CD4-positive, alpha-beta T cell treated with Interleukin-6 at 100 ng/mL for 8 hours (primary cell): ENCODE measurements around the gene PELI2.

ENCODE experiments used
- DNase-seq: peaks from one replicate; pipeline ENCODE4 v3.0.0-alpha.2; 2020; ENCODE audit warnings: mixed read lengths, low spot score

Gene PELI2

DNA sequence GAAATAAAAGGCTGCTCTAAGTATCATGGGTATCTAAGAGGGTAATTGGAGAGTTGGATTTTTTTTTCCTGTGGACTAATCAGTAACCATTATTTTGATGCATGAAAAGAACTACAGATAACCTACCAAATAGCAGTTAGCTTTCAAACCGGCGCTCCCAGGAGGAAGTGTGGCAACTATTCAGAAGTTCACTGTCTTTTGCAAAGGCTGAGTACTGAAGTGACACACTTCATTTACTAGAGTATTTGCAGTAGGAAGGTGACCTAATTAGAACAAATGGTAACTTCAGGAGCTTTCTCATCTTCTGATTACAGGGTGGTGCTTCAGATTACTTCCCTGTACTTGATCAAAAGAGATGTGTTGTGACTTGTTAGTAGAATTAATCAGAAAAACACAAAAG lies 87.7 kb downstream of the PELI2 start:
- no peak for DNase-seq

- no peak for DNase-seq
Measured at GRCh38 chr14:56206596-56206995, 88.4 kb downstream of the PELI2 start.

GRCh38 chr14:56207626-56208292 lies 89.5 kb downstream of the PELI2 start:
- no peak for DNase-seq

DNA sequence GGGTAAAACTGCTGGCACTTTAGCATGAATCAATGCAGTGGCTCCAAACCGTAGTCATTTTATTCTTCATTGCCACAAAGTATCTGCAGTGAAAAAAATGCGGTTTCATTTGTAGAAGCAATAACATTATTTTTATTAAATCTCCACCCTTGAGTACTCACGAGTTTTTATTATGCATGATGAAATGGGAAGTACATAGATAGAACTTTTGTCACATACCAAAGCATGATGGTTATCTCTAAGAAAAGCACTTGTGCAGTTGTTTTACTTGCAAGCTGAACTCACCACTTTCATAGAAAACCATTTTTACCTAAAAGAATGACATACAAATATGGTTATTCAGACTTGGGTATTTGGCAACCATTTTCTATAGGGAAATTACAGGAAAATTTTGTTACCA lies 90.3 kb downstream of the PELI2 start:
- DNase-seq: no peak

GRCh38 chr14:56210571-56210970 lies 92.4 kb downstream of the PELI2 start:
- DNase-seq: no peak

DNA sequence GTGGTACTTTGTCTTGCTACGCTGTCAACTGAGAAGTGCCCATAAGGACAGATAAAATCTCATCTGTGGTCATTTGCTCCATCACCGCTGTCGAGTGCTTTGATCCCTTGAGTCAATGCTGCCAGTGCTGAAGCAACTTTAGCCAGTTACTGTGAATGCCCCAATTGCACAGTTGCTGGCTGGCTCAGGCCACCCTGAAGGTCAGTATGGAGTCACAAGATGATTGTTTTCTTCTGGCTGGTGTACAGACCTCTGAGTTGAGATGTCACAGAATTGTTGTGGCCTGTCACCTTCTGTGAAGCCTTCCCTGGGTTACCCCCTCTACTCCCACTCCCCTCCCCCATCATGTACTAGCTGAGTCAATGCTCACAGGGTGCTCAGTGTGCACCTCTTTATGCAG lies 92.9 kb downstream of the PELI2 start:
- DNase-seq: no peak

DNA sequence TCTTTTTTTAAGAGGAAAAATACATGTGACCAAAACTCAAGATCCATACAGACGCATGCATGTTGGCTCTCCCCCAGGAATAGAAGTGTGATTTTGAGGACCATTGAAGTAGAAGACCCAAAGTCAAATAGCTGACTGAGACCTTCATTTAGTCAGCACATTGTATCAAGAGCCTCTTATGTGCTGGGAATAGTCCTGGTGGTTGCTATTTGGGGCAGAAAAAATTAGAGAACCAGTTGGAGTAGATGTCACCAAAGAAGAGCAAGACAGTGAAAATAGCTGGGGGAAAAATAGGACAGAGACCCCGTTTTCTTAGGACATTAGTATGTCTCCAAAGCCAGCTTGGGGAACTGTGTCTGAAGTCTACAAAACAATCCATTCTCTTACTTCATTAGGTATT lies 93.6 kb downstream of the PELI2 start:
- DNase-seq: no peak

- DNase-seq: no peak
Measured at GRCh38 chr14:56212521-56212920, 94.3 kb downstream of the PELI2 start.

DNA sequence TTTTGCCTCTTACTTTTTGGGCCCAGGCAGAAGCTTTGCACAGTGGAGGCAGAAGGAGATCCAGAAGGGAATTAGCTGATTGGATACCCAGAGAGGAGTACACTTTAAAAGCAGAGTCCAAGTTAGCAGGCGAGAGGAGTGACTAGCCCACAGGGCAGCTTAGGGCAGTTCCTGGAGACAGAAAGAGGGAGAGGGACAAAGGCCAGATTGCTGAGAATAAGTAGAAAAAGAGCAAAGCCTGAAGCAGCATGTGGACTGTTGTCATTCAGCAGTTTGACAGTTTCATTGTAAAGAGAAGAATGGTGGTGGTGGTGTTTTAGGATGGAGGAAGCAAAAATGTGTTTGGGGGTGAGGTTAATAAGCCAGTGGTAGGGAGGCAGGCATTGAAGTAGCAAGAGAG lies 95.1 kb downstream of the PELI2 start:
- no peak for DNase-seq

GRCh38 chr14:56215180-56215579 lies 97.0 kb downstream of the PELI2 start:
- no peak for DNase-seq

DNA sequence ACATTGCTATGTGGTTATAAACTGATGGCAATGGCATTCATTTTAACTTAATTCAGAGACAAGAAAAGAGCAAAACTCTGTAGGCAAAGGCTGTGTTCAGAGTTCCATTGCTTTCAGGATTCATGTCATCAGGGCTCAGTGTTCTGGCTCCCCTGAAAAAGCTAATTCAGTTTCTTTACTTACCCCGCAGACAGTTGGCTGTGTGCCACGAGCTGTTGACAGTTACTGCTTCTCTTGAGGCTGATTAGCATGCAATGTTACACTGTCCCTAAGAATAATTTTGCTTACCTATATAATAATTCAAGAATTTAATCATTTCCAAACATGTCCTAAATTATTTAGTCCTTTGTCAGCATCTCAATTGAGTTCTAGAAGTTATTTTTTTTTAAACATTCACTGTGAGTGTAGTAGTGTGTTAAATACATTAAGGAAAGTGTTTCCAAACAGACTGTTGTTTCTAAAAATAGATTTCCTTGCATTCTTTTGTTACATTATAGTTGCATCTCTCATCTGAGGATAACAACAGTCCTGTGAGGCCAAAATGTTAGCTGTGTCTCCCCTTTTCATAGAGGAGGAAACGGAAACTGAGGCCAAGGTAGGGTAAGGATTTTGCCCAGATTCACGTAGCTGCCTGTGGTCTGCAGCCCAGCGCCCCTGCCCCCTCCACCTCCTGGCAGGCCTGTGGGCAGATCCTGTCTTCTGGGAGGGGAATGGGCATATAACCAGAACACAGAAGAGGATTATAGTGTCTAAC lies 98.6 kb downstream of the PELI2 start:
- no peak for DNase-seq

DNA sequence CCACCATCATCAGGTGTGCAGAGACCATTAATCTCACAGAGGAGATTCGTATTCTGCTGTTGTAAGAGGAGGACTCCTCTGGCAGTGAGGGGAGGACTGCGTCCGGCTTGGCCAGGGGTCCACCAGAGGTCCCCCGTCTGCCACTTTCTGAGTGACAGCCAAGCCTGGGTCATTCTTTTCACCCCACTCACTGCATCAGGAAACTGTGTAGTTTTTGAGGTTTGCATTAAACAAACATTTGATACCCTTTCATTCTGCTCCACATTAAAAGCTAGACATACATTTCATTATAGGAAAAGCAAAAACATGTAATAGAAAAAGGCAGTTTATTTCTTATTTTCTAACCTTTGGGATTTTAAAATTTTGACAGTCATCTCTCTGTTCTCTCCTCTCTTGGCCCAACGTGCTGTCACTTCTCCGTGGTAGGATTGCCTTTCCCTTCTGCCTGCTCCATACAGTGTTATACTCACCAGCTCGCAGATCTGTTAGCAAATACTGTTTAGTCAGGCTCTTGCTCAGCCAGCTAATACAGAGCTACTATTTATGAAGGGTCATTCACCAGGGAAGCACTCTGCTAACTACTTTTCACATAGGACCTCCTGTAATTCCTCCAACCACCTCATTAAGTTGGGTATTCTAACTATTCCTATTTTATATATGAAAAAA lies 99.3 kb downstream of the PELI2 start:
- no peak for DNase-seq

- DNase-seq: no peak
Measured at GRCh38 chr14:56219666-56220413, 101.6 kb downstream of the PELI2 start.

GRCh38 chr14:56221382-56222128 lies 103.3 kb downstream of the PELI2 start:
- no peak for DNase-seq

DNA sequence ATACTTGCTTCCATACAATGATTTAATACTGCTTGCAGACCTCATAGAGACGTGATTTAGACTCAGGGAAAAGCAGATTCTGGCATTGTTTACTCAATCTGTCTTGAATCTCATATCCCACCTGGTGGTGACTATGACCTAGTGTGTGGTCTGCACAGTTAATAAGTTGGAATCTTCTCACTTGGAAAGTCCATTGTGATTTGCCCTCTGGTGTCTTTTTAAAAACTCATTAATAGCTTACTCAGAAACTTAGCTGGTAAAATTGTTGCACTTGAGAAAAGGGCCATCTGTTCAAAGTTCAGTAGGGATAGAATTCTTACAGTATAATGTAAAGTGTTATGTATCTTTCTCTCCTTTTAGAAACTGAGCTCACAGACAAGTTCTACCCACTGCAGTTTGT lies 106.0 kb downstream of the PELI2 start:
- no peak for DNase-seq

DNA sequence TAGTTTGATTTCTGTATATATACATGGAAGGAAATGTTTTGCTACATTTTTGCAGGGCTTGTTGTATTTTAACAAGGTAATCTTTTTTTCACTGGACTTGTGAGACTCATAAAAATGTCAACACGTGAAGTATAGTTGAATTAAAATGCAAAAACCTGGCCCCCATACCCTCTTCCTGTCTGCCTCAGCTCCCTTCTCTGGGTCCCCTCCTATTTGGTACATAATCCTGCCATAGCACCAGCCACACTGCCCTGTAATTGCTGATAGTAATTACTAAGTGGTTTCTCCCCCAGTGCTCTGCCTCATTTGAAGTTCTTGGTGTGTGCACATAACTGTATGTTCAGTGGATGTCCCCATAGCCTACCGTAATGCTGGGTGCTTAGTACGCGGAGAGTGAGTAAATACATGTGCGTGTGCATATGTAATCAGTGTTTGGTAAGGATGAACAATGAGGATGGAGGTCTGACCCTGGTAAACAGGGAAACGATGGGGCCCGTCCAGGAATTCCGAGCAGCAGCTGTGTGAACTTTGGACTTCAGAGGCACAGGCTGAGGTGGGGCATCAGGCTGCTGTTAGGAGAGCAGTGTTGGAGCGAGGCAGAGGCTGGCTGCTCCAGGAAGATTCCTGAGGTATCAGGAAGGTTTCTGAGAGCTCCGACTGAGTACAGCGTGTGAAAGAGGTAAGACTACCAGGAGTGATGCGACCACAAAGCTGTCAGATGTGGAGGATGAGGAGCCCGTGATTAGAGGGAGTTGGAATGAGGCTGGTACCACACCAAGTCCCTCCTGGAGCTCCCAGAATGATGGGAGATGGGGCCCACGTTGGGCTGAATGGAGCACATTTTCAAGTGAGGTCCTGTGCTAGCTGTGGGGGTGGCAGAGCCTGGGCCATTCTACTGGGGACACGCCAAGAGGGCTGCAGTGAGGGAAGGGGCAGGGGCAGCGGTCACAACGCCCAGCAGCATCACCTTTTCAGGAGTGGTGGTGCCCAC lies 106.8 kb downstream of the PELI2 start:
- DNase-seq: no peak

DNA sequence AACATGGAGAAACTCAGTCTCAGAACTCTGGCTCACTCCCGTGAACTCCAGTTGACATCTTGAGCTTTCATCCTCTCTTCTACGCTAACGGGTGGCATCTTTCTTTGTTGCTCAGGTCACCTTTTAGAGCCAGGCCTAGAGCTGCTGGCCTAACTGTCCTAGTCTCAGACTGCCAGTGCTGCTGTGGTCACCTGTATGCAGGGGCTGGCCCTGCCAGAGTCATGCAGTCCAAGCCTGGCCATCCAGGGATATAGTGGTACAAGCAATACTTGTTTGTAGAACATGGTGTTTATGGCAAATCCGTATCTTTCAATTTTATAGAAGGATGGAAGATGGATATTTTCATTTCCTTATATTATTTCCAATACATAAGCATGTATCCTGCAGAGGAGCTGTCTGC lies 117.2 kb downstream of the PELI2 start:
- no peak for DNase-seq

DNA sequence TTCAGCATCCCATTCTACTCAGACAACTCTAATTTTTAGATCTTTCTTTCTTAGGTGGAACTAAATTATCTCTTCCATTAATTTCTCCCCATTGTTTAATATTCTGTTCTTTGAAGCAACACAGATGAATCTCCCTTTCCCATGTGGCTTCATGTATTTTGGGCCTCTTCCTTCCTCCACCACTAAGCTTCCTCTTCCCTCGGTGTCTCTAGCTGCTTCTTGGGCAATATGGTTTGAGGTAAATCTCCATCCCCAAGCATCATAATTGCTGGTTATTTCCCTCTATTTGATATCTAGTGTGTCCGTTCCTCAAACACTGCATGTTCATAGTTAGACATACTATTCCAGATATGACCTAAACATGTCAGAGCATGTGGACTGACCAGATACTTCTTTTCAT lies 119.2 kb downstream of the PELI2 start:
- no peak for DNase-seq

GRCh38 chr14:56241461-56241860 lies 123.2 kb downstream of the PELI2 start:
- DNase-seq: no peak

DNA sequence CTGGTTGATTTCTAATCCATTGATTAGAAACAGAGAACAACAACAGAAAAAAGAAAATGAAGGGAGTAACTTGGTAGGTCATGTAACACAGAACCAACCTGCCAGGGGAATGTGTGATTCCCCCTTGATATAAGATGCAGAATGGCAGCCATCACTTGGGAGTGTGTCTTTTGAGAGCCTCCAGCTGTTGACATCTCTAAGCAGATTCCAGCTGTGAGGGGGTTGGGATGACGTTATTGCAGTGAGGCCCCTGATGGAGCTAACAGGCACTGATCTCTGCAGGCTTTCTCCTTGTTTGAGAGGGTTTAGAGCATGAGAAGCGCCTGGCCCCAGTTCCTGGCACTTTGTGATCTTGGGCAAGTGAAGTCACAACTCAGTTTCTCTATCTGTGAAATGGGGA lies 124.9 kb downstream of the PELI2 start:
- no peak for DNase-seq
